HG02852 (cell line): ENCODE data around the gene STK11.
A peak's percentile ranks its signal among the peaks of the same experiment; 100 is the strongest.

Source experiments
- ATAC-seq: cut with Tn5 transposase; IDR thresholded peaks from one replicate; pipeline ENCODE4 v1.9.1; 2021; ENCODE audit warnings: mild to moderate bottlenecking, moderate library complexity; ENCODE audit not compliant: unreplicated experiment

The STK11 gene

DNA sequence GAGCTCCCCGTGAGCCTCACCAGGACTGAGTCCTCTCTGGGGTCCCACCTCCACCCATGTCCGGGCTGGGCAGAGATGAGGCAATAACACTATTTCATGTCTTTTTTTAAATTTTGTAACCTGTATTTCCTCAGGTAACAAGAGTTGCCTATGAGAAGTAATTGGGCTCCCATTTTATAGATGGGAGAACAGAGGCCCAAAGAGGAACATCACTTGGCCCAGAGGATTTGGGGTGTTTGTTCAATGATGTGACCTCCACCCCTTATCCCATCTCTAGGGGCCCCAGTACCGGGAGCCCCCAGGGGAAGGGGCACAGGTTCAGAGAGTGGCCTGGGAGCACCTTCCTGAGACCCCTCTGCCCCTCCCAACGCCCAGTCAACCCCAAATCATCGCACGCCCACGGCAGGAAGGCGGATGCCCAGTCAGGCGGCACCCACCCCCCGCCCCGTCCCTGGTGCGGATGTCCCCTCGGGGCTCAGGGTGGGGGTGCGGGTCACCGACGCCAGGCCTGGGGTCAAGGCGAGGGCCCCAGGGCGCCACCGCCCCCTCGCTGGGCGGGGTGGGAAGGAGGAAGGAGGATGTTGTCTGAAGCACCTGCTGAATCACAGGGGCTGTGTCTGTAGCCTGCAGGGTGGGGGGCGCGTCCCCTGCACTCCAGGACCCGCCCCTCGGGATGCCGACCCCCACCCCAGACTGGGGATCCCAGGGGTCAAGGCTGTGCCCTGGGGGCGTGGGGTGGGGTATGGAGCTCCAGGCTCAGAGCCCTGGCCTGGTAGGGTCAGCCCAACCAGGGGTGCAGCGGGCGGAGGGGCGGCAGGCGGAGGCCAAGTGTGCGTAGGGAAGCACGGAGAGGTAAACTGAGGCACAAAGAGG lies 54.5 kb downstream of the STK11 start:
- ATAC-seq, result peak; percentile 4

DNA sequence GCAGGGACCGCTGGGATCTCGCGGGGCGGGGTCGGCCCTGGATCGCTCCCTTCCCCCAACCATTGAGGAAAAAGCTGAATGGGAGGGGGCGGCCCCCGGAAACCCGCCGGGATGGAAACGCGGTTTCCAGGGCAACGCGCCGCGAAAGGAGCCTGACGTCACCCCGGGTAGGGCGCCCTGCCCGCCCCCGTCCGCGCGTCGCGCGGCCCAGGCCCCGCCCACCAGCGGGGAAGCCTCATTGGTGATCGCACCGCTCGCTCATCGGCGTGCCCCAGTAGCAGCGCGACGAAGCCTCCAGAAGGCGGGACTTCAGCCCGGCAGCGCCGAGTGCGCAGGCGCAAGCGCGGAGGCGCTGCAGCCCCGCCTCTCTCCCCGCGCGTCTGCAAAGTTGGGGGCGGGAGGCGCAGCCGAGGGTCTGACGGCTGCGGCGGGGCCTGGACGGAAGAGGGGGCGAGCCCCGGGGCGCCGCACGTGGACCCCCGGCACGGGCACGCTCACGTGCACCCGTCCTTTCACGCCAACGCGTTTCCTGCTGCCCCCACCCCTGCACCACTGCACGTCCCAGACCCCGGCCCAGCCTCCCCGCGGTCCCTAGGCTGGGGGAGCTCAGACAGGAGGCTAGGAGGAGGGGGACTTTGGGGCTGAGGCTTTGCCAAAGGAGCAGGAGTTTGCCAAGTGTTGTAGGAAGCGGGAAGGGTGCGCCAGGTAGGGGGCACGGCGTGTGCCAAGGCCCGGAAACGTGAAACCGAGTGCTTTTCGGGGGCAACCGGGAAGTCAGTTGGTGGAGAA lies 55.4 kb downstream of the STK11 start:
- peak; percentile 53 for ATAC-seq

DNA sequence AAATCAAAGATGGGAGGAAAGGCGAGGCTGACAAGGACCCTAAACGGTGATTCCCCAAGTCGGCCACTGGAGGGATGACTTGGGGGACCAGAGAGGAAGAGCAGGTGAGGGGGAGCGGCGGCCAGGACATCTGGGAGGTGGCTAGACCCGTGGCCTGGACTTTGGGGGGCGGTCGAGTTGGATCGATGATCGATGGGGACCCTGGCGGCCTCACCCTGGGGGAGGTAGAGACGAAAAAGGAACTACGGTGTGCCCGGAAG lies 55.9 kb downstream of the STK11 start:
- ATAC-seq, result no peak

- no peak for ATAC-seq
Measured at GRCh38 chr19:1261798-1262622, 56.4 kb downstream of the STK11 start.

DNA sequence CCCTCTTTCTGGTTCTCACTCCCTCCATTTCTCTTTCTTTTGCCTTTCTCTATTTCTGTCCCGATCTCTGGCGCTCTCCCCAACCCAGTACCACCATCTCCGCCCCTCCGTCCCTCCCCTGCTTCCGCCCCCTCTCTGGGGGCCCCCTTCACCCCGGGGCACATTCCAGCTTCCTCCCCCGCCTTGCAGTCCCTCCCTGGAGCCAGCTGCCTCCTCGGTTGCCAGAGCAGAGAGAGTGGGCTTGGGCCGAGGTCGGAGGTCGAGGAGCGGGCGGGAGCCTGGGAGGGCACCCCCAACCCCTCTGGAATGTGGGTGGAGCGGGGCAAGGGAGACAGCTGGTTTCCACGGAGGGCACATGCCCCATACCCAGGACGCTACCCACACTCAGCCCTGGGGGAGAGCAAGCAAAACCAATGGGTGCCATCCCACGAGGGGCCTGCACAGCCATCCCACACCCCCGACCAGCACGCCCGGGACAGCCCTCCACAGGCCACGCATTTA lies 57.1 kb downstream of the STK11 start:
- no peak for ATAC-seq

GRCh38 chr19:1263188-1263587 lies 57.6 kb downstream of the STK11 start:
- no peak for ATAC-seq

- ATAC-seq, result no peak
Measured at GRCh38 chr19:1264801-1265614, 59.4 kb downstream of the STK11 start.

DNA sequence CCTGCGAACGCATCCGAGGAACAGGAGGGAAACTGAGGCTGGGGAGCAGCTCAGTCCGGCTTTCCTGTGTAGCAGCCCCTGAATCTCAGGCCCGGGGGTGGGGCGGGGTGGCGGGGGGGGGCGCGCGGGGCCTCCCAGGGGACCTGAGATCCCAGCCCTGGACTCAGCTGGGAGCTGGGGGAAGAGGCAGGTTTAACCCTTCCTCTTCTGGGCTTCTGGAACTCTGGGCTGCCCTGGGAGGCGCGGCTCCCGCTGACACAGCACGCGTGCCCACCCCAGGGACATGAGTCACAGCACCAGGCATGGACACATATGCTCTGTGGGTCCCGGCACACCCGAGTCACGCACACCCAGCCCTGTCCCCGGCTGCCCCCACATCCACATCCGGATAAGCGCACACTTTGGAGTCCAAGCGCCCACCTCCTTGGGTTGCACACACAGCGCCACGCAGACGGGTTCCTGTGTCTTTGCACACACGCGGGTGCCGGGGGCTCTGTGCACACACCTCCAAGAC lies 60.1 kb downstream of the STK11 start:
- no peak for ATAC-seq

DNA sequence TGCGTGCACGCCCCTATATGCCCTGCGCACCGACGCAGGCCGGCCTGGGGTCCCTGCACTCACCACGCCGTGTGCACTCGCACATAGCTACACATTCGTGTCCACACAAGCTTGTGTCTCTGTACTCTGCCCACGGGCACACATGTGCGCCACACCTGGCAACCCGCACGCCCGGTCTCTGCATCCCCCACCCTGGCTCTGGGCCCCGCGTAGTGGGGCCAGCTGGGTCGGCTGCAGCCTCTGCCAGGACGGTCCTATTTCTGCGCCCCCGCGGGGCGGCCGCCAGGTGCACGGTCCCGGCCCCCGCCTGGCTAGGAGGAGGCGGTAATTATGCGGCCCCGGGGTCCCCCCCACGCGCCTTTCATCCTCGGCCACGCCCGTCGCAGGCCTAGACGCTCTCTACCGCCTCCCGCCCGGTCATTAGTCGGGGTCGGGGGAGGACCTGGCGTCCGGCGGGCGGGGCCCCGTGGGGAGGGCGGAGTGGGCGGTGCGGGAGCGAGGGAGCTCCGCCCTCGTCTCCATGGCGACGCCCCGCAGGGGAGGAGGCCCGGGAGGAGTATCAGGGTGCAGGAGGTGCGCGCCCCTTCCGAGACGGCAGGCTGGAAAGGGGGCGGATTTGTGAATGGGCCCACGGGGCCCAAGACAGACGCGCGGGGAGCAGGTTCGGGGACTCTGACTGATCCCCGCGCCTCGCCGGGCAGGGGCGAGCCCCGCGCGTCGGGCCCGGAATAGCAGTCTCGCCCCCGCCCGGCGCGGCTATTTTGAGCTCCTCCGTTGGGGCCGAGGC lies 60.7 kb downstream of the STK11 start:
- peak; percentile 31 for ATAC-seq

DNA sequence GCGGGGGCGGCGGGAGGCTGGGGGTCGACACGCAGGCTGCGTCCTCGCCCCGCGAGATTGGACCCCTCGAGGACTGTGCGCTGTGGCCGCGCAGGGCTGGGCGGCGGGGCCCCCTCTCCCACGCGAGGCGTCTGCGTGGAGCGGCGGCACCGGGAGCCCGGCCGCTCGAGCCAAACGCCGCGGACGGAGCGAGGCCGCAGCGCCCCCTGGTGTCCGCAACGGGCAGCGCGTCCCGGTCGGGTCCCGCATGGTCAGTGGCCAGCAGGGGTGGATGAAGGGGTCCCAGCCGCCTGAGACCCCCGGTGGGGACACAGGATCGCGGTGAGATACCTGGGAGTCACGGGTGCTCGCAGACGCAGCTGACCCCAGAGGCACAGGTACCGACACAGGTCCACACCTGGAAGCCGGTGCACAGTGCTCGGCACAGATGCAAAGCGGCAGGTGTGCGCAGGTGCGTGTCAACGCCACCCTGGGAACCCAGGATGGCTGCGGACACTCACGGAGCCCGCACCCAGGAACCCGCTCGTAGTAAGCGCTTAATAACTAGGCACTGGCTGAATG lies 61.4 kb downstream of the STK11 start:
- ATAC-seq, result peak; percentile 20

DNA sequence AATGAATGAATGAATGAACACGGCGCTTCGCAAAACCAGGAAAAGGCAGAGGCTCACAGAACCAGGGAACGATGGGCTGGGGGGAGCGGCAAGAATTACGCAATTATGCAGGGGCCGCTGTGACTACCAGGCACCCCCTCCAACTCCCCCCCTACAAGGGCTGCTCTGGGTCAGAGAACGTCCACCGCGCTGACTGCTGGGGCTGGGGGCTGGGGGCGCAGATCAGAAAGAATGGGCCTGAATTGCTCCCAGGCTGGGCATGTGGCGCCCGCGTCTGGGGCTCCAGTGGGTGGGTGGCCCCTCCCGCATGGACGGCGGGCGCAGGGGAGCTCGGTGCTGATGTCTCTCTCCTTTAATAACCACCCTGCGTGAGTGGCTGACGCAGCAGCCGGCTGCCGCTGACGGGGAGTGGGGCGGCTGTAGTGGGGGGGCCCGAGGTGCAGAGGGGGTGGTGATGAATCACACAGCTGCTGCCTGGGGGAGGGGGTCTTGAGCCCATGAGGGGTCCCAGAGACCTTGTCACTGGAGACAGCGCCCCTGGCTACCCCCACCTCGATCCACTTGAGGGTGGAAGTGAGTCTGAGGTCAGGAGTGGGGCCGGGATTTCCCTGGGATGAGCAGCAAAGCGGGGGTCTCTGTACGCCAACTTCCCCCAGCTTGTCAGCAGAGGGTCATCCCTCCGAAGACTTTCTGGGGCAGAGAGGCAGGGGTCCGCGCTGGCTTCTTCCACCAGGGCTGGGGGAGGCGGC lies 62.1 kb downstream of the STK11 start:
- ATAC-seq, result no peak

DNA sequence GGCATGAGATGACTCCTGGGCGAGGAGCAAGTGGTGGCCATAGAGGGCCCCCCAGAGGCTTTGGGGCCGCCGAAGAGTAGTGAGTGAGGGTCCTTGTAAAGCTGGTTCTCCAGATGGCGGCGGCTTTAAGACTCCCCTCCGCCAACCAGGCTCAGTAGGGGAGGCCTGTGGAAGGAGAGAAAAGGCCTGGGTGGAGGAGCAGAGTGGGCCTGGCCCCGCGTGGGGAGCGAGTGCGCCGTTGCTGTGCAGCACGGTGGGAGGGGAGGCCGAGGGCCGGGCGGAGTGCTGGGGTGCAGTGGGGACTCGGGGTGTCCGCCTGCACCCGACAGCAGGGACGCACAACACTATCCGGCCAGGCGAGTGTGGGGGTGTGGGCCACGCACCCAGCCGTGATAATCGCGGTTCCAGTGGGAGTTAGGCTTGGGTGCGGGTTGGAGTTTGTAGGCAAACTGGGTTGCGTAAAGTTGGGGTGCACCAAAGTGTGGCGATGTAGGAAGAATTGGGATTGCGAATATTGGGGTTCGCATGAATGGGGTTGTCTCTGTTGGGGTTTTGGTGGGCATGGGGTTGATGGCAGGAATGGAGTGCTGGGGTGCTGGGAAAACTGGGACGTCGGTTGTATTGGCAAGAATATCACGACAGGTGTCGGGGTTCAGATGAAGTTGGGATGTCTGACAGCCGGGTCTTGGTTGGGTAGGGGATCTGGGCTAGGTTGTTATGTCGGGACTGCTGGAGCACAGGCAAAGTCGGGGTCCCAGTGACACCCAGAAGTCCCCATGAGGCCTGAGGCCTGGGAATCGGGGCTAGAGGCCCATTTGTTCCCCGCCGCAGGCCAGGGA lies 62.9 kb downstream of the STK11 start:
- no peak for ATAC-seq

- peak; percentile 55 for ATAC-seq
Measured at GRCh38 chr19:1269065-1269477, 63.5 kb downstream of the STK11 start, which contains the start of gene CIRBP. Gene CIRBP, plus strand, starts transcription at chr19:1269332. Its CDS starts 1,602 bp downstream, at chr19:1270934.

DNA sequence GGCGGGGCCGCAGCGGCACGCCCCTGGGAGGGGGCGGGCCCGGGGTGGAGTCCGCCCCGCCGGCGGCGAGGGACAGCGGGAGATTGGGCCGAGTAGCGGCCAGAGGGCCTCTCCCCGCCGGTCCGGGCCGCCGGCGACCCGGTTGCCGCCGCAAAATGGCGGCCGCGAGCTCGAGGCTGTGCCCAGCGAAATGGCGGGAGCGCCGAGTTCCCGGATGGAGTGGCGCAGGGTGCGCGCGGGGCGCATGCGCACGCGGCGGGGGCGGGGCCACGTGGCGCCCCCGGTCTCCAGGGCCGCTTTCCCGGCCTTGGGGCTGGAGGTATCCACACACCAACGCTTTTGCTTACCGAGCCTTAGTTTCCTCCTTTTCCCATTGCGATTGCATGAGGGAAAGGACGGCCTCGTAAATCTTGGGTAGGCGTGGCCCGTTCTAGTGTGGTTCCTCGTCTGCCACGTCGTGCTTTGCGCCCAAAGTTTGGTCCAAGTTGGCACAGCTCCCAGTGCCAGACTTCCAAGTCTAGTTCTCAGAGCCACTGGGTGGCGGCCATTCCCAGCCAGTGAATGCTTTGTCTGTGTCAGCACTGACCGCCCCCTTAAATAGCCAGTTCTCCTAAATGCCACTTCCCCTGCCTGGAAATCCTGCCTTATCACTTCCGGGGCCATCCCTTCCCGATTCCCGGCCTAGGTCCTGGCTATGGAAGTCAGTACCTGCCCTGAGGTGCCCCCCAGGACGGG lies 64.1 kb downstream of the STK11 start:
- peak; percentile 26 for ATAC-seq

DNA sequence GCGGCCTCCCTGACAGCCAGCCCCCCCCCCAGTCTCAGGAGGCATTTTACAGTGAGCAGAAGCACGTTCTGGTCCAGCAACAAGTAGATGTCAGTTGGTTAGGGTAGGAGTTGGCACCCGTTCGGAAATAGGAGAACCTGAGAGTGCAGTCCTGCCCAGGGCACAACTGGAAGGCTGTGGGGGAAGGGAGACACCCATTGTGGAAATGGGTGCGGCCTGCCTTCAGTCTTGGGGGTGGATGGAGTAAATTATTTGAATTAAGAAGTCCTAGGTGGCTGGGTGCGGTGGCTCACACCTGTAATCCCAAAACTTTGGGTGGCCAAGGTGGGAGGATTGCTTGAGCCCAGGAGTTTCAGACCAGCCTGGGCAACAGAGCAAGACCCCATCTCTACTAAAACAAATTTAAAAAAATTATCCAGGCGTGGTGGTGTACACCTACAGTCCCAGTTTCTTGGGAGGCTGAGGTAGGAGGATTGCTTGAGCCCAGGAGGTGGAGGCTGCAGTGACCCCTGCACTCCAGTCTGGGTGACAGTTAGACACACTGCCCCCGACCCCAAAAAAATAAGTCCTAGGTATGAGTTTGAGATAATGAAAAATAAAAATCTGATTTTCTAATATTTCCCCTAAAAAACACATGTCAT lies 64.8 kb downstream of the STK11 start:
- no peak for ATAC-seq

DNA sequence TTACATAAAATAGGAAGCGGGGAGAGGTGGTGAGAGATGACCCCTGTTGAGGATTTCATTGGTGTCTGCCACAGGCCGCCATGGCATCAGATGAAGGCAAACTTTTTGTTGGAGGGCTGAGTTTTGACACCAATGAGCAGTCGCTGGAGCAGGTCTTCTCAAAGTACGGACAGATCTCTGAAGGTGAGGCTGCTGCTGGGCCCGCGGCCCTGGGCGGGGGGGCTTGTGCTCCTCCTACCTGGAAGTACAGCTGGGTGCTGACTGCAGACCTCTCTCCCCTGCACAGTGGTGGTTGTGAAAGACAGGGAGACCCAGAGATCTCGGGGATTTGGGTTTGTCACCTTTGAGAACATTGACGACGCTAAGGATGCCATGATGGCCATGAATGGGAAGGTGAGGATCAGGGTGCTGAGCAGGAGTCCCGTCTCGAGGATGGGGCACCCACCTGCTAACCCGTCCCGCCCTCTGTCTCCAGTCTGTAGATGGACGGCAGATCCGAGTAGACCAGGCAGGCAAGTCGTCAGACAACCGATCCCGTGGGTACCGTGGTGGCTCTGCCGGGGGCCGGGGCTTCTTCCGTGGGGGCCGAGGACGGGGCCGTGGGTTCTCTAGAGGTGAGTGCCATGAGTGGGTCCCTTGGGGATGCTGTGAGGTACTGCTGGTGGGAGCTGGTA lies 65.4 kb downstream of the STK11 start:
- no peak for ATAC-seq
